Measurements from ENCODE around the gene CTSW. TPM values are rescaled to one million over a fixed set of nuclear protein-coding genes. Genes with fewer than 3 reads are reported as not detected.

The CTSW gene
- polyA plus RNA-seq, 1 experiment = not detected

GRCh38 chr11:65911682-65912568 is 32.3 kb downstream of the CTSW start:
- POLR2A ChIA-PET = interaction anchor here (0.6 to 5.8 kb wide), 6 partner anchors 11 to 54 kb away, joined by 3 to 98 read pairs (median 4); partner anchors contain the start of genes CCDC85B, CFL1, FIBP and FOSL1
- no peak for DNase-seq (ENCODE audit: low read depth, low spot score)
- H3K27ac ChIP-seq (ENCODE audit: low read depth, low read length) = peak overlapping the region; percentile 91
- no peak overlapping the region for H3K4me3 ChIP-seq (ENCODE audit: low read depth, low read length)
- H3K27me3 ChIP-seq (ENCODE audit: control insufficient read depth, insufficient read depth, low read length) = no peaks in the 10 kb centered on the region
- TF ChIP-seq CTCF (IDR thresholded peaks at IDR 0.05; ENCODE audit: low read depth, low read length) = peak; percentile 17; the same call in 1 of the 2 replicates
- CTCF ChIA-PET = interaction anchor here (0.8 to 2.4 kb wide), 5 partner anchors 10 to 52 kb away, joined by 3 to 10 read pairs (median 4); partner anchors contain the start of genes FIBP and MUS81
- H3K9me3 ChIP-seq (ENCODE audit: control insufficient read depth, insufficient read depth, low read length) = no peaks in the 10 kb centered on the region

GRCh38 chr11:65912845-65913244 is 33.2 kb downstream of the CTSW start:
- TF ChIP-seq CTCF (IDR thresholded peaks at IDR 0.05; ENCODE audit: low read depth, low read length) = no peak
- POLR2A ChIA-PET = interaction anchor here (1.1 to 5.8 kb wide), 4 partner anchors 11 to 55 kb away, joined by 3 to 98 read pairs (median 8); partner anchors contain the start of genes CCDC85B, CFL1, FIBP and FOSL1
- Histone ChIP-seq H3K27ac (ENCODE audit: low read depth, low read length) (peak overlapping the region; percentile 91), H3K4me3 (ENCODE audit: low read depth, low read length) (no peak overlapping the region), H3K27me3 (ENCODE audit: control insufficient read depth, insufficient read depth, low read length) (no peaks in the 10 kb centered on the region), H3K9me3 (ENCODE audit: control insufficient read depth, insufficient read depth, low read length) (peaks cover 4% of the 10 kb centered on the region; the same call in 1 of the 2 replicates)
- no peak for DNase-seq (ENCODE audit: low read depth, low spot score)
- CTCF ChIA-PET = interaction anchor here (0.6 to 2.4 kb wide), 4 partner anchors 11 to 53 kb away, joined by 3 to 10 read pairs (median 4); partner anchors contain the start of genes FIBP and MUS81

GRCh38 chr11:65915101-65915820 is 35.6 kb downstream of the CTSW start:
- Histone ChIP-seq H3K4me3 (ENCODE audit: low read depth, low read length) (peak overlapping the region; percentile 25), H3K27me3 (ENCODE audit: control insufficient read depth, insufficient read depth, low read length) (no peaks in the 10 kb centered on the region), H3K9me3 (ENCODE audit: control insufficient read depth, insufficient read depth, low read length) (peaks cover 11% of the 10 kb centered on the region; the same call in 1 of the 2 replicates), H3K27ac (ENCODE audit: low read depth, low read length) (peak overlapping the region; percentile 99)
- no peak for DNase-seq (ENCODE audit: low read depth, low spot score)
- no peak for TF ChIP-seq CTCF (IDR thresholded peaks at IDR 0.05; ENCODE audit: low read depth, low read length)
- ChIA-PET POLR2A (interaction anchor here (0.8 to 5.8 kb wide), 12 partner anchors 9 to 253 kb away, joined by 3 to 124 read pairs (median 6); partner anchors contain the start of genes CCDC85B, CFL1, FIBP and FOSL1), CTCF (interaction anchor here (0.5 to 2.6 kb wide), 6 partner anchors 17 to 308 kb away, joined by 3 to 15 read pairs (median 6); partner anchors contain the start of gene FIBP)

GRCh38 chr11:65915821-65916251 is 36.2 kb downstream of the CTSW start:
- Histone ChIP-seq H3K4me3 (ENCODE audit: low read depth, low read length) (peak overlapping the region; percentile 46), H3K9me3 (ENCODE audit: control insufficient read depth, insufficient read depth, low read length) (peaks cover 11% of the 10 kb centered on the region; the same call in 1 of the 2 replicates), H3K27ac (ENCODE audit: low read depth, low read length) (peak overlapping the region; percentile 99), H3K27me3 (ENCODE audit: control insufficient read depth, insufficient read depth, low read length) (no peaks in the 10 kb centered on the region)
- ChIA-PET POLR2A (interaction anchor here (0.6 to 5.8 kb wide), 13 partner anchors 10 to 253 kb away, joined by 3 to 124 read pairs (median 5); partner anchors contain the start of genes CCDC85B, CFL1, FIBP and FOSL1), CTCF (interaction anchor here (0.5 to 2.6 kb wide), 5 partner anchors 17 to 307 kb away, joined by 4 to 15 read pairs (median 7); partner anchors contain the start of gene FIBP)
- no peak for TF ChIP-seq CTCF (IDR thresholded peaks at IDR 0.05; ENCODE audit: low read depth, low read length)
- peak; percentile 93 for DNase-seq (ENCODE audit: low read depth, low spot score)
